Gastroesophageal sphincter (tissue), 4 donors: Measurements from ENCODE around the gene MICALL1. TPM values are rescaled to one million over a fixed set of nuclear protein-coding genes. Genes with fewer than 3 reads are reported as not detected.
A peak's percentile ranks its signal among the peaks of the same experiment; 100 is the strongest.

Experiments used
- ATAC-seq: fragments of 150-250 bp; one replicate; pipeline ENCODE4 v1.9.1; 2016; ENCODE audit warnings: mild to moderate bottlenecking, moderate library complexity
- H3K27ac ChIP-seq, 4 donors: fragments of 200-600 bp; sonication (generic) in 3 of 4; 1 replicate in 3 of 4; 2 replicates in 1 of 4; pipeline ENCODE4 v1.5.1; 2016 to 2019
- H3K27me3 ChIP-seq: fragments of 200-600 bp; sonication (generic); one replicate; pipeline ENCODE4 v1.5.1; 2019
- H3K36me3 ChIP-seq, 2 donors: fragments of 200-600 bp; sonication (generic); one replicate each; pipeline ENCODE4 v1.5.1; 2019; ENCODE audit warnings: control low read depth in 1 of 2
- H3K4me1 ChIP-seq, 3 donors: fragments of 200-600 bp; sonication (generic); 1 replicate in 2 of 3; 2 replicates in 1 of 3; pipeline ENCODE4 v1.5.1; 2016 to 2019; ENCODE audit warnings: control low read depth in 2 of 3
- H3K4me3 ChIP-seq, 2 donors: fragments of 200-600 bp; sonication (generic); one replicate each; pipeline ENCODE4 v1.5.1; 2019; ENCODE audit warnings: mild to moderate bottlenecking in 1 of 2, moderate library complexity in 1 of 2
- H3K9me3 ChIP-seq, 3 donors: fragments of 200-600 bp; sonication (generic); one replicate each; pipeline ENCODE4 v1.5.1; 2017 to 2019; ENCODE audit warnings: control low read depth in 2 of 3
- CTCF ChIP-seq, 4 experiments: fragments of 200-600 bp in 2 of 4; fragments of 450-650 bp in 2 of 4; sonication (generic) in 1 of 4; IDR thresholded peaks; one replicate each; pipeline ENCODE4 v1.5.1; 2017 to 2019; ENCODE audit warnings: antibody characterized with exemption in 4 of 4, mild to moderate bottlenecking in 2 of 4, moderate library complexity in 2 of 4
- EP300 ChIP-seq: sonication (generic); formaldehyde crosslinking; IDR thresholded peaks from one replicate; pipeline ENCODE4 v1.6.1; 2017; ENCODE audit warnings: antibody characterized with exemption, mild to moderate bottlenecking
- POLR2A ChIP-seq, 2 donors: fragments of 450-650 bp; IDR thresholded peaks; one replicate each; pipeline ENCODE4 v1.6.1; 2017; ENCODE audit warnings: antibody characterized with exemption in 2 of 2, mild to moderate bottlenecking in 2 of 2, moderate library complexity in 1 of 2
- POLR2AphosphoS5 ChIP-seq: sonication (generic); formaldehyde crosslinking; IDR thresholded peaks from one replicate; pipeline ENCODE4 v1.6.1; 2017; ENCODE audit warnings: antibody characterized with exemption
- WGBS, 2 donors: methylation state at CpG; one replicate each; pipeline ENCODE4 v1.1.5; 2018; ENCODE audit warnings: low coverage in 1 of 2; 5-methylcytosine and 5-hydroxymethylcytosine counted together
- total RNA-seq, 4 donors: library from RNA; depleted of rRNA; stranded (reverse); fragments of >200 nt; gene quantifications; one replicate each; pipeline ENCODE4 v1.1.0, GENCODE V29; 2016

Gene MICALL1
- total RNA-seq, 4 donors from 2014 or later, result 46.9 to 132 (median 48.1) TPM

DNA sequence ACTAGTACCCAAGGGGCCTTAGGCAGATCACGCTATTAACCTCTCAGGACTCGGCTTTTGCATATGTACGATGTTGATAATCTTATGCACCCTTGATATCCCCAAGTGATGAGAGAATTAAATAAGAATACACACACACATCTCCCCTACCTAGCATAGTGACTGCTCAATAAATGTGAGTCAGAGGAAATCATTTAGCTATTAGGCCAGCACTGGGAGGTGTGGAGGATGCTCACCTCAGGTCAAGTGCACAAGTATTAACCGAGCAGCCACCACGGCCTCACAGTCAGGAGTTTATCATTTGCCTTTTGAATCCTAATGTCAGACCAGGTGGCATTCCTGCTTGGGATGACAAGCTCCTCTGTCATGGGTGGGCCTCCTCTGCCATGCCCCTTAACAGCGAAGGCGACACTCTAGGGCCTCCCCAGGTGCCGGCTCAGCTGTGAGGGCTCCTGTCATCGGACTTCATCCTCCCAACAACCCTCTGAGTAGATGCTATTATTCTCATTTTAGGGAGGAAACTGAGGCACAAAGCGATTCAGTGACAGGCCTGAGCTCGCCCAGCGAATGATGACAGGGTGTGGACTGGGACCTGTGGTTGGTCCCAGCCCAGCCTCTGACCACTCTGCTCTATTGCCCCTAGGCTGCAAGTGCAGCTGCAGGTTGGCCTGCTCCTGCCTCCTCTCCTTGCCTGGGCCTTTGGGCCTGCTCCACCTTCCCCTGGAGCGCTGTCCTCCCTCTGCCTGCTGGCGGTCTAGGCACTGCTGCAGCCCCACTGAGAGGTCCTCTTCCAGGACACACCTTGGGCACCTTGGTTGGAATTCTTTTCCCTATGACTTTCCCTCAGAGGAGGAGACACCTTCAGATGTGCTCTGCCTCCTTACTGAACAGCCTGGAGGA is 83.3 kb downstream of the MICALL1 start:
- H3K27me3 ChIP-seq, result no peaks in the 10 kb centered on the region
- H3K4me3 ChIP-seq, result no peak overlapping the region
- TF ChIP-seq POLR2A (IDR thresholded peaks at IDR 0.05) (no peak), POLR2AphosphoS5 (no peak), CTCF (IDR thresholded peaks at IDR 0.05) (no peak), EP300 (no peak)
- peaks cover 0 to 23% of the 10 kb centered on the region in 2 donors for H3K36me3 ChIP-seq
- H3K4me1 ChIP-seq, result no peaks in the 10 kb centered on the region
- ATAC-seq, result no peak
- WGBS, 2 donors, result 88% methylated on average over 7 of the region's 14 CpGs; no CpG with 5 or more reads in 1 of the 2 donors
- H3K9me3 ChIP-seq, result no peaks in the 10 kb centered on the region
- peak overlapping the region in 1 of 4 donors; percentile 34 for H3K27ac ChIP-seq

GRCh38 chr22:37990301-37990700 is 84.2 kb downstream of the MICALL1 start:
- Histone ChIP-seq H3K4me3 (no peak overlapping the region), H3K27ac (peak overlapping the region in 1 of 4 donors; percentile 34)

GRCh38 chr22:37990862-37991261 is 84.8 kb downstream of the MICALL1 start:
- no peaks in the 10 kb centered on the region for H3K4me1 ChIP-seq
- no peaks in the 10 kb centered on the region for H3K9me3 ChIP-seq
- no peak overlapping the region for H3K27ac ChIP-seq
- 86 to 90% methylated on average over 2 to 5 of the region's 7 CpGs for WGBS, 2 donors
- TF ChIP-seq CTCF (IDR thresholded peaks at IDR 0.05) (no peak), POLR2AphosphoS5 (no peak), POLR2A (IDR thresholded peaks at IDR 0.05) (no peak), EP300 (no peak)
- no peaks in the 10 kb centered on the region for H3K27me3 ChIP-seq
- no peak overlapping the region for H3K4me3 ChIP-seq
- H3K36me3 ChIP-seq, result peaks cover 0 to 22% of the 10 kb centered on the region in 2 donors
- no peak for ATAC-seq

More at GRCh38 chr22:37990301-37990700, 84.2 kb downstream of the MICALL1 start:
- no peak for ATAC-seq
- Histone ChIP-seq H3K27me3 (no peaks in the 10 kb centered on the region), H3K36me3 (peaks cover 0 to 23% of the 10 kb centered on the region in 2 donors), H3K9me3 (no peaks in the 10 kb centered on the region), H3K4me1 (no peaks in the 10 kb centered on the region)
- TF ChIP-seq EP300 (no peak), POLR2AphosphoS5 (no peak), CTCF (IDR thresholded peaks at IDR 0.05) (no peak), POLR2A (IDR thresholded peaks at IDR 0.05) (no peak)
- WGBS, 2 donors, result 40 to 81% methylated on average over 1 to 2 of the region's 5 CpGs

- no peak overlapping the region for H3K27ac ChIP-seq
- H3K36me3 ChIP-seq, result peaks cover 0 to 12% of the 10 kb centered on the region in 2 donors
- H3K9me3 ChIP-seq, result no peaks in the 10 kb centered on the region
- no peaks in the 10 kb centered on the region for H3K27me3 ChIP-seq
- 60 to 88% methylated on average over 1 to 3 of the region's 6 CpGs for WGBS, 2 donors
- peaks cover 0 to 8% (median 0%) of the 10 kb centered on the region in 3 donors for H3K4me1 ChIP-seq
- TF ChIP-seq CTCF (IDR thresholded peaks at IDR 0.05) (no peak), POLR2AphosphoS5 (no peak), POLR2A (IDR thresholded peaks at IDR 0.05) (no peak), EP300 (no peak)
- no peak for ATAC-seq
- H3K4me3 ChIP-seq, result no peak overlapping the region
Measured at GRCh38 chr22:37991731-37992442, 85.8 kb downstream of the MICALL1 start.

Other genes starting within 250 kb of the MICALL1 start
- gene PDXP, start 247.6 kb upstream of the MICALL1 start, total RNA-seq, result 10 to 100 TPM in 3 of 4 donors, 1 to 10 TPM in 1; 9.2 to 19.3 (median 17.2) TPM
- gene LGALS1, start 230.7 kb upstream of the MICALL1 start, total RNA-seq, result 1,000 to 10,000 TPM in 3 of 4 donors, 100 to 1,000 TPM in 1; 747 to 1,092 (median 1,059) TPM
- gene NOL12, start 220.0 kb upstream of the MICALL1 start, total RNA-seq, result 10 to 100 TPM; 16.3 to 29.1 (median 20.2) TPM
- gene TRIOBP, start 209.2 kb upstream of the MICALL1 start, total RNA-seq, result 100 to 1,000 TPM; 128 to 234 (median 137) TPM
- gene GCAT, start 98.4 kb upstream of the MICALL1 start, total RNA-seq, result 10 to 100 TPM in 3 of 4 donors, 1 to 10 TPM in 1; 8.0 to 21.0 (median 15.7) TPM
- not detected for gene GALR3, start 82.9 kb upstream of the MICALL1 start, total RNA-seq
- gene ANKRD54, start 62.0 kb upstream of the MICALL1 start, total RNA-seq, result 10 to 100 TPM; 21.3 to 66.6 (median 40.9) TPM
- gene EIF3L, start 56.9 kb upstream of the MICALL1 start, total RNA-seq, result 100 to 1,000 TPM; 336 to 538 (median 412) TPM
- gene C22orf23, start 47.3 kb downstream of the MICALL1 start, total RNA-seq, result under 1 TPM in 2 of 4 donors, not detected in 2; 0.31 to 0.40 TPM
- gene POLR2F, start 47.4 kb downstream of the MICALL1 start, total RNA-seq, result 10 to 100 TPM; 41.4 to 79.5 (median 72.0) TPM
- gene SOX10, start 78.3 kb downstream of the MICALL1 start, total RNA-seq, result 10 to 100 TPM in 1 of 4 donors, 1 to 10 TPM in 3; 6.9 to 16.0 (median 9.2) TPM
- gene PICK1, start 151.1 kb downstream of the MICALL1 start, total RNA-seq, result 10 to 100 TPM; 20.3 to 35.3 (median 25.7) TPM
- gene SLC16A8, start 177.9 kb downstream of the MICALL1 start, total RNA-seq, result not detected
- under 1 TPM in 1 of 4 donors, not detected in 3; 0.58 TPM for gene BAIAP2L2, start 204.4 kb downstream of the MICALL1 start, total RNA-seq